ENCODE data around the gene HEPN1. TPM values are rescaled to one million over a fixed set of nuclear protein-coding genes. Genes with fewer than 3 reads are reported as not detected.
A peak's percentile ranks its signal among the peaks of the same experiment; 100 is the strongest.

HEPN1 gene
- not detected for total RNA-seq
- polyA plus RNA-seq = not detected
- total RNA-seq = 0 to 0.08 (median 0) reads per million in 6 experiments

- H3K4me3 Mint-ChIP-seq = peak within 1 kb of the TSS in 8 of 10 donors; percentile 24 to 83 (median 44)
- no peaks in the 10 kb centered on the region for H3K9me3 Mint-ChIP-seq
- no peaks in the 10 kb centered on the region for H3K36me3 Mint-ChIP-seq
- peaks cover 19 to 31% (median 24%) of the 10 kb centered on the region in 4 donors for H3K4me1 Mint-ChIP-seq
- no peak for DNase-seq
- peaks cover 0 to 11% (median 0%) of the 10 kb centered on the region in 5 donors for H3K27me3 Mint-ChIP-seq
- ATAC-seq = no peak
- POLR2A ChIA-PET = interaction anchor here (3.4 kb wide), 1 partner anchor 35 kb away, joined by 32 read pairs; the partner anchor contains the start of gene CCDC15
- peak within 1 kb of the TSS in 6 of 10 donors; percentile 11 to 85 (median 52) for H3K27ac Mint-ChIP-seq
Measured at GRCh38 chr11:124918950-124919349, at the start of gene HEPN1. Gene HEPN1, plus strand, starts transcription at chr11:124919250.

GRCh38 chr11:124869331-124869730 lies 49.7 kb upstream of the HEPN1 start:
- peaks cover 44 to 87% (median 68%) of the 10 kb centered on the region in 5 donors for H3K27me3 Mint-ChIP-seq
- DNase-seq = no peak
- peak overlapping the region in 1 of 10 donors; percentile 19 for H3K27ac Mint-ChIP-seq
- peak overlapping the region; percentile 24 to 75 (median 58) for H3K4me3 Mint-ChIP-seq
- no peak for ATAC-seq
- POLR2A ChIA-PET = interaction anchor here (0.6 kb wide), 1 partner anchor 106 kb away, joined by 3 read pairs; no protein-coding TSS in a partner anchor
- peaks cover 20 to 50% (median 39%) of the 10 kb centered on the region in 4 donors for H3K4me1 Mint-ChIP-seq
- H3K9me3 Mint-ChIP-seq = no peaks in the 10 kb centered on the region
- H3K36me3 Mint-ChIP-seq = no peaks in the 10 kb centered on the region

- POLR2A ChIA-PET = interaction anchor here (0.6 to 1.1 kb wide), 2 partner anchors 84 to 106 kb away, joined by 3 read pairs; no protein-coding TSS in a partner anchor
- H3K36me3 Mint-ChIP-seq = no peaks in the 10 kb centered on the region
- no peaks in the 10 kb centered on the region for H3K9me3 Mint-ChIP-seq
- peaks cover 42 to 87% (median 71%) of the 10 kb centered on the region in 5 donors for H3K27me3 Mint-ChIP-seq
- peaks cover 20 to 49% (median 35%) of the 10 kb centered on the region in 4 donors for H3K4me1 Mint-ChIP-seq
- ATAC-seq (no peak), DNase-seq (no peak)
- peak overlapping the region in 1 of 10 donors; percentile 24 for H3K4me3 Mint-ChIP-seq
- H3K27ac Mint-ChIP-seq = no peak overlapping the region
Measured at GRCh38 chr11:124869856-124870387, 49.1 kb upstream of the HEPN1 start.

DNA sequence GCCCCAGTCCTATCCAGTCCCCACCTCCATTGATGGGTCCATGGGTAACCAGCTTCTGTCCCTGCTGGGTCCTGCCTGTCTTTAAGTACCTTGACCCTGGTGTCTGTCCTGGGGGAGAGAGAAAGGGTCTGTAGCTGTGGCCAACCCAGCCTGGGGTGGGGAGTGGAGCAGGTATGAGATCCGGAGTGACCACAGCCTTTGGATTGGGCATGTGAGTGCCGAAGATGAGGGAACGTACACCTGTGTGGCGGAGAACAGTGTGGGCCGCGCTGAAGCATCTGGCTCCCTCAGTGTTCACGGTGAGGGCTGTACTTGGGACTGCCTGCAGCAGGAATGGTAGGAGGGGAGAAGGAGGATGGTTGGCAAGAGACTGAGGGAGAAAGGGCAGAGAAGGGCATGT lies 48.6 kb upstream of the HEPN1 start:
- POLR2A ChIA-PET = interaction anchor here (1.1 kb wide), 1 partner anchor 83 kb away, joined by 3 read pairs; no protein-coding TSS in a partner anchor
- DNase-seq = no peak
- H3K27me3 Mint-ChIP-seq = peaks cover 42 to 92% (median 71%) of the 10 kb centered on the region in 5 donors
- H3K4me1 Mint-ChIP-seq = peaks cover 21 to 52% (median 34%) of the 10 kb centered on the region in 4 donors
- no peak for ATAC-seq
- H3K9me3 Mint-ChIP-seq = no peaks in the 10 kb centered on the region
- no peak overlapping the region for H3K4me3 Mint-ChIP-seq
- H3K27ac Mint-ChIP-seq = no peak overlapping the region
- no peaks in the 10 kb centered on the region for H3K36me3 Mint-ChIP-seq

GRCh38 chr11:124872280-124872679 lies 46.8 kb upstream of the HEPN1 start:
- H3K27me3 Mint-ChIP-seq = peaks cover 33 to 82% (median 56%) of the 10 kb centered on the region in 5 donors
- ATAC-seq (no peak), DNase-seq (no peak)
- H3K4me3 Mint-ChIP-seq = no peak overlapping the region
- H3K36me3 Mint-ChIP-seq = no peaks in the 10 kb centered on the region
- peaks cover 22 to 48% (median 34%) of the 10 kb centered on the region in 4 donors for H3K4me1 Mint-ChIP-seq
- POLR2A ChIA-PET = no interaction called here
- no peak overlapping the region for H3K27ac Mint-ChIP-seq
- H3K9me3 Mint-ChIP-seq = no peaks in the 10 kb centered on the region

- POLR2A ChIA-PET = no interaction called here
- H3K4me3 Mint-ChIP-seq = no peak overlapping the region
Measured at GRCh38 chr11:124872741-124873140, 46.3 kb upstream of the HEPN1 start.

DNA sequence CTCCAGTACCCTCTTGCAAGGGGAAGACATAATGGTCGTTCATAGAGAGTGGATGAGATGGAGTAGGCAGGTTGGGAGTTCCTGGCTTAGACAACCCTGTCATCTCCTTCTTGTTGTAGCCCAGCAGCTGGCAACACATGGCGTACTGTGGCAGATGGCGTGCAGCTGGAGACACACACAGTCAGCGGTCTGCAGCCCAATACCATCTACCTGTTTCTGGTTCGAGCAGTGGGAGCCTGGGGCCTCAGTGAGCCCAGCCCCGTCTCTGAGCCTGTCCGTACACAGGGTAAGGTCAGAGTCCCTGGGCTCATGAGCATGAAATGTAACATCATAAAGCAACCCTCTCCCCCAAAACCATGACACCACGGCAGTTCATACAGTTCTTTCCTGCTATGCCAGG lies 45.1 kb upstream of the HEPN1 start:
- H3K36me3 Mint-ChIP-seq = no peaks in the 10 kb centered on the region
- DNase-seq (no peak), ATAC-seq (no peak)
- H3K27me3 Mint-ChIP-seq = peaks cover 22 to 65% (median 39%) of the 10 kb centered on the region in 5 donors
- no peaks in the 10 kb centered on the region for H3K9me3 Mint-ChIP-seq
- peak overlapping the region in 1 of 10 donors; percentile 19 for H3K4me3 Mint-ChIP-seq
- H3K27ac Mint-ChIP-seq = peak overlapping the region in 1 of 10 donors; percentile 44
- peaks cover 21 to 40% (median 27%) of the 10 kb centered on the region in 4 donors for H3K4me1 Mint-ChIP-seq
- POLR2A ChIA-PET = no interaction called here

More at GRCh38 chr11:124872741-124873140, 46.3 kb upstream of the HEPN1 start:
- Mint-ChIP-seq H3K27ac (no peak overlapping the region), H3K9me3 (no peaks in the 10 kb centered on the region), H3K36me3 (no peaks in the 10 kb centered on the region), H3K27me3 (peaks cover 30 to 77% (median 51%) of the 10 kb centered on the region in 5 donors), H3K4me1 (peaks cover 23 to 48% (median 35%) of the 10 kb centered on the region in 4 donors)
- ATAC-seq = no peak
- no peak for DNase-seq

DNA sequence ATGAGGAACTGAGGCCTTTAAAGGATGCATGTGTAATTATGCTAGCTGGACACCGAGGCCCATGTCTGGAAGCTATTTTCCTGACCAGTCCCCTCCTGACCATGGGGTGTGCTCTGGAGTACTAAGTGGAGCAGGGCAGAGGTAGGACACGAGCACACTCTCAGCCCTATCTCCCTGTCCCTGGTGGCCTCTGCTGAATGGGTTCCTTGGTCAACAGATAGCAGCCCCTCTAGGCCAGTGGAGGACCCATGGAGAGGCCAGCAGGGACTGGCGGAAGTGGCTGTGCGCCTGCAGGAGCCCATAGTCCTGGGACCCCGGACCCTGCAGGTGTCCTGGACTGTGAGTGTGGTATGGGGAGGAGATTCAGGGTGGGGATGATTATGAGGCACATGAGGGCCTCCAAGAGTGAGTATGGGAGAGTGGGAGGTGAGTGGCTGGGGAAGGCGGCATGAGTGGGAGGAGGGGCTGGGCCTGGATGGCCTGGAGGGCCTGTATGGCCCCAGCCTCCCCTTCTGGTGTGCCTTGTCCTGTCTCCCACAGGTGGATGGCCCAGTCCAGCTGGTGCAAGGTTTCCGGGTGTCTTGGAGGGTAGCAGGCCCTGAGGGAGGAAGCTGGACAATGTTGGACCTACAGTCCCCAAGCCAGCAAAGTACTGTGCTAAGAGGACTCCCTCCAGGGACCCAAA lies 44.3 kb upstream of the HEPN1 start:
- Mint-ChIP-seq H3K36me3 (no peaks in the 10 kb centered on the region), H3K4me3 (peak overlapping the region in 7 of 10 donors; percentile 14 to 78 (median 57)), H3K27me3 (peaks cover 16 to 57% (median 33%) of the 10 kb centered on the region in 5 donors), H3K27ac (peak overlapping the region in 2 of 10 donors; percentile 23 to 86), H3K9me3 (no peaks in the 10 kb centered on the region), H3K4me1 (peaks cover 16 to 39% (median 22%) of the 10 kb centered on the region in 4 donors)
- ATAC-seq (no peak), DNase-seq (no peak)
- POLR2A ChIA-PET = interaction anchor here (3.8 kb wide), 1 partner anchor 79 kb away, joined by 49 read pairs; the partner anchor contains the start of gene CCDC15

DNA sequence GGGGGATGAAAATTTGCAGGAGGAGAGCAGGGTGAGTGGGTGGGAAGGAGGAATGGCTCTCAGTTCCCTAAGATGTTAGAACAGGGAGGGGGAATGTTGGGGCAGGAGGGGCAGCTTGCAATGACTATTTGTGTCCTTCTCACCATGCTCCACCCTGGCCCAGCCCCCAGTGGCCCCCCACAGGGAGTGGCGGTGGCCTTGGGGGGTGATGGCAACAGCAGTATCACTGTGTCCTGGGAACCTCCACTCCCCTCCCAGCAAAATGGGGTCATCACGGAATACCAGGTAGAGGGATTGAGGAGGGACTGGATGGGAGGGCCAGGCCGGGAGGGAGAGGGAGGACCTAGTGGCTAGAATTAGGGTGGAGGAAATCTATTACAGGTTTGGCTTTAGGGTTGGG lies 43.6 kb upstream of the HEPN1 start:
- peak overlapping the region in 5 of 10 donors; percentile 20 to 93 (median 77) for H3K27ac Mint-ChIP-seq
- peak overlapping the region; percentile 61 to 94 (median 78) for H3K4me3 Mint-ChIP-seq
- H3K9me3 Mint-ChIP-seq = no peaks in the 10 kb centered on the region
- DNase-seq (no peak), ATAC-seq (no peak)
- H3K27me3 Mint-ChIP-seq = peaks cover 10 to 50% (median 26%) of the 10 kb centered on the region in 5 donors
- no peaks in the 10 kb centered on the region for H3K36me3 Mint-ChIP-seq
- H3K4me1 Mint-ChIP-seq = peaks cover 18 to 39% (median 22%) of the 10 kb centered on the region in 4 donors
- POLR2A ChIA-PET = interaction anchor here (1.5 to 3.8 kb wide), 3 partner anchors 45 to 79 kb away, joined by 11 to 49 read pairs (median 18); partner anchors contain the start of gene CCDC15

DNA sequence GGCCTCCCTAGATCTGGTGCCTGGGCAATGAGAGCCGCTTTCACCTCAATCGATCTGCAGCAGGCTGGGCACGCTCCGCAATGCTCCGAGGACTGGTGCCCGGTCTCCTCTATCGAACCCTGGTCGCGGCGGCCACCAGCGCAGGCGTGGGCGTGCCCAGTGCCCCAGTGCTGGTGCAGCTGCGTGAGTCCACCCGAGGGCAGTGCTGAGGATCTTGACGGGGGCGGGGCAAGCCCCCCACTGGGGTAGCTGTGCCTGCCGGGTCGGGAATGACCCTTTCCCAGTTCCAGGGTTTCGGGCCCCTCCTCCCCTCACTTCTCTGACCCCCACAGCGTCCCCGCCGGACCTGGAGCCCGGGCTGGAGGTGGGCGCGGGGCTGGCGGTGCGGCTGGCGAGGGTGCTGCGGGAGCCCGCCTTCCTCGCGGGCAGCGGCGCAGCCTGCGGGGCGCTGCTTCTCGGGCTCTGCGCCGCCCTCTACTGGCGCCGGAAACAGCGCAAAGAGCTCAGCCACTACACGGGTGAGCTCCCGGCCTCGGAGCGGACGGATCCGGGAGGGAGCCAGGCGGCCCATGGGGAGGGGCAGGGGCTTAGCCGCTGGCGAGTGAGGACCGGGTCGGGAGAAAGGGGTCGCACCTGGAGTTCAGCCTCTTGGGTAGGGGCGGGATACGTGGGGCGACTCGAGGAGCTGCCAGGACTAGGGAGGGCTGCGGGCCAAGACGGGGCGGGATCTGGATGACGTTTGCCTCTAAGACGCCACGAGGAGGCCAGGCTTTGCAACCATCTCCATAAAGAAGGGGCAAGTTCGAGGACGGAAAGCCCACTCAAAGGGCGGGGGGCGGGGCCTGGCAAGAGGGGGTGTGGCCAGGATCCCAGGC lies 42.9 kb upstream of the HEPN1 start:
- DNase-seq (peak; percentile 62 to 90 (median 78)), ATAC-seq (peak; percentile 94)
- Mint-ChIP-seq H3K9me3 (no peaks in the 10 kb centered on the region), H3K27me3 (peaks cover 5 to 43% (median 22%) of the 10 kb centered on the region in 5 donors), H3K4me1 (peaks cover 18 to 44% (median 23%) of the 10 kb centered on the region in 4 donors), H3K4me3 (peak overlapping the region; percentile 74 to 96 (median 91)), H3K27ac (peak overlapping the region; percentile 53 to 98 (median 96)), H3K36me3 (no peaks in the 10 kb centered on the region)
- POLR2A ChIA-PET = interaction anchor here (0.6 to 3.8 kb wide), 14 partner anchors 10 to 253 kb away, joined by 3 to 49 read pairs (median 6); partner anchors contain the start of genes CCDC15, MSANTD2, ROBO3 and TBRG1

DNA sequence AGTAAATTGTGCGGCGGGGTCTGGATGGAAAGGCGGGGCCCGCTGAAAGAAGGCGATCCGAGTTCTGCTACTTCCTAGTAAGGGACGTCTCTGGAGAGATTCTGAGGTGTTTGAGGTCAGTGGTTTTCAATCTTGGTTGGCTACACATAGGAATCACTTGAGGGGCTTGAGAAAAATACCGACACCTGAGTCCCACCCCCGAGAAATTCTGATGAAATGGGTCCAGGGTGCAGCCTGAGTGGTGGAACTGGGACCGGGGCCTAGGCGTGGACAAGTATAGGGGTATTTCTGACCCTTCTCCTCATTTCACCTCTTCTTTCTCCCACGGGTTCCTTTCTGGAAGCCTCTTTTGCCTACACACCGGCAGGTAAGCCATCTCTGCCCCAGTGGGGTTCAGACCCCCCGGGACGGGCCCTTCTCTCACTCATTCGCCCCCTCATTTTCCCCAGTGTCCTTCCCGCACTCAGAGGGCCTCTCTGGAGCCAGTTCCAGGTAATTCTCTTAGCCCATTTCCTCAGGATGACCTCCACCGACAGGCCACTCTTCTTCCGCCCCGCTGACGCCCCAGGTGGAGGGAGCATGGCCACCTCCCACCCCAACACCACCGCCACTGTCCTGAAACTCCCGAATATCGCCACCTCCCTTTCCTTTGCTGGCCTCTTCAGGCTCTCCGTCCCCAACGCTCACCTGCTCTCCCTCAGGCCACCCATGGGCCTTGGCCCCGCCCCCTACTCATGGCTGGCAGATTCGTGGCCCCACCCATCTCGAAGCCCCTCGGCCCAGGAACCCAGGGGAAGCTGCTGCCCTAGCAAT lies 42.0 kb upstream of the HEPN1 start:
- ATAC-seq (no peak), DNase-seq (no peak)
- H3K27ac Mint-ChIP-seq = peak overlapping the region; percentile 53 to 98 (median 96)

More for the DNA sequence above, 42.0 kb upstream of the HEPN1 start:
- Mint-ChIP-seq H3K4me1 (peaks cover 18 to 44% (median 23%) of the 10 kb centered on the region in 4 donors), H3K9me3 (no peaks in the 10 kb centered on the region), H3K36me3 (no peaks in the 10 kb centered on the region), H3K4me3 (peak overlapping the region; percentile 74 to 96 (median 91)), H3K27me3 (peaks cover 0 to 36% (median 22%) of the 10 kb centered on the region in 5 donors)
- POLR2A ChIA-PET = interaction anchor here (0.6 to 3.8 kb wide), 15 partner anchors 11 to 254 kb away, joined by 3 to 49 read pairs (median 5); partner anchors contain the start of genes CCDC15, MSANTD2, ROBO3 and TBRG1

Data from naive thymus-derived CD8-positive, alpha-beta T cell (primary cell).